Bronchial epithelial cell (primary cell): ENCODE measurements around the gene FLT3. TPM values are rescaled to one million over a fixed set of nuclear protein-coding genes. Genes with fewer than 3 reads are reported as not detected.

ENCODE experiments used
- DNase-seq: peaks from one replicate; pipeline ENCODE4 v3.0.0-alpha.2; 2010; ENCODE audit warnings: low read depth
- FAIRE-seq: peaks from 2 replicates; lab custom pipeline; 2011; peaks lifted over from hg19 to GRCh38; lab: Jason Lieb, UNC
- H3K27me3 ChIP-seq: 2 replicates; pipeline ENCODE4 v1.5.1; 2011; ENCODE audit warnings: low read length; ENCODE audit not compliant: control insufficient read depth, insufficient read depth
- H3K36me3 ChIP-seq: 2 replicates; pipeline ENCODE4 v1.5.1; 2011; ENCODE audit warnings: low read length; ENCODE audit not compliant: control insufficient read depth, insufficient read depth
- H3K4me3 ChIP-seq: 2 replicates; pipeline ENCODE4 v1.5.1; 2011; ENCODE audit warnings: mild to moderate bottlenecking, low read depth, low read length, control low read depth
- CTCF ChIP-seq: IDR thresholded peaks from 2 replicates; pipeline ENCODE4 v1.5.1; 2011; ENCODE audit warnings: mild to moderate bottlenecking, moderate library complexity, low read length, control low read depth, inconsistent platforms; ENCODE audit not compliant: insufficient read depth, severe bottlenecking
- total RNA-seq: library from RNA; depleted of rRNA; stranded (reverse); fragments of >200 nt; gene quantifications from 2 replicates; pipeline ENCODE4 v1.2.1, GENCODE V29; 2014

Gene FLT3
- total RNA-seq, 1 donor from 2014 or later = not detected

- H3K27me3 ChIP-seq = peaks cover 75% of the 10 kb centered on the region
- FAIRE-seq = no peak
Measured at GRCh38 chr13:27969866-27970229, 130.5 kb downstream of the FLT3 start.

GRCh38 chr13:27969082-27969865 lies 131.1 kb downstream of the FLT3 start, which contains the start of gene CDX2:
Gene CDX2 (minus strand): TSS chr13:27969315. CDS start chr13:27969006, 309 bp downstream.
- Histone ChIP-seq H3K4me3 (no peak within 1 kb of the TSS), H3K27me3 (peaks cover 74% of the 10 kb centered on the region), H3K36me3 (no peaks in the 10 kb centered on the region)
- no peak for TF ChIP-seq CTCF
- FAIRE-seq = peak; percentile 7
- no peak for DNase-seq

More at GRCh38 chr13:27969866-27970229, 130.5 kb downstream of the FLT3 start:
- Histone ChIP-seq H3K36me3 (no peaks in the 10 kb centered on the region), H3K4me3 (no peak overlapping the region)
- DNase-seq = no peak
- TF ChIP-seq CTCF = no peak

- no peak overlapping the region for H3K4me3 ChIP-seq
- DNase-seq = no peak
- TF ChIP-seq CTCF = no peak
- no peak for FAIRE-seq
- H3K36me3 ChIP-seq = no peaks in the 10 kb centered on the region
- peaks cover 69% of the 10 kb centered on the region for H3K27me3 ChIP-seq
Measured at GRCh38 chr13:27968316-27969081, 131.9 kb downstream of the FLT3 start.

- DNase-seq = no peak
- no peak overlapping the region for H3K4me3 ChIP-seq
- no peaks in the 10 kb centered on the region for H3K36me3 ChIP-seq
- FAIRE-seq = no peak
- no peak for TF ChIP-seq CTCF
- H3K27me3 ChIP-seq = peaks cover 63% of the 10 kb centered on the region
Measured at GRCh38 chr13:27967736-27968315, 132.6 kb downstream of the FLT3 start.

GRCh38 chr13:27967203-27967735 lies 133.1 kb downstream of the FLT3 start:
- Histone ChIP-seq H3K4me3 (no peak overlapping the region), H3K27me3 (peaks cover 66% of the 10 kb centered on the region), H3K36me3 (no peaks in the 10 kb centered on the region)
- DNase-seq (no peak), FAIRE-seq (no peak)
- TF ChIP-seq CTCF = no peak
